Left hindlimb (tissue), 1 donor: ENCODE results near the gene MRPL27.
A peak's percentile ranks its signal among the peaks of the same experiment; 100 is the strongest.
"Not testable (repeated sequence)": the region's sequence is repeated elsewhere in the genome, so short reads cannot be mapped to it uniquely, and the experiment has no call there.

ENCODE experiments used
- DNase-seq: peaks from one replicate; pipeline ENCODE4 v3.0.0-alpha.2; 2018

Gene MRPL27

DNA sequence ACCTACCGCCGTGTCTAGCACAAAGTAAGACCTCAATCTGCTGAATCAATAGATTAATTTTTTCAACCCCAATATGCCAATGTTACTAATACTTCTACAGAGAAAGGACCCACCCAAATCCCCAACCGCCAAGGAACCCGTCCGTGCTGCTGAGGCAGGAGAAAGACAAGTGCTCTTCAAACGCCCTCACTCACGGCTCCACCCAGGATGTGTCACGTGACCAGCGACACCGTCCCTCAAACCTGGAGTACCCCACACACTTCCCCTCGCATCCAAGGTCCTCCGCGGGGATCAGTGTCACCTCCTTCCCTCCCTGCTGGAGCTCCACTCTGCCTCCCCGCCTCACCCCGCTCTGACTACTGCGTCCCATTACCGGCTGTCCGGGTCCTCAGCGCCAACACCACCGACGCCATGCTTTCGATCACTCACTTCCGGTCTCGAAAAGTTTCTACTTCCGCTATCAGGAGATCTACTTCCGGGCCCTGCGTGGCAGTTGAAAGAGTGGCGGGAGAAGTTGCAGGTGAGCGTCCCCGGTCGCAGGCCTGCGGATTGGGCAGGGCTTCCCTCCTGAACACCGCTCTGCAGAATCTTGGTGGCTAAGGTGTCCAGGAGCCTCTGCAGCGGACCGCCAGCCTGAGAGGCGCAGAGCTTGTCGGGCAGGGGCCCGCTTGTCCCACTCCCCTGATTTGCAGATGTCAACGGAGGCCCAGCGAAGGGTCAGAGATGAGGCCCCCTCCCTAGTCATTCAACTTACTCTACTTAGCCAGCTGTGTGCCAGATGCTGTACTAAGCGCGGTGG lies at the start of gene MRPL27, which contains the start of gene EME1:
Gene MRPL27 (minus strand): TSS at position 427 of the 799 bp plus-strand sequence. CDS start 14 bp downstream, at position 413.
Gene EME1 (plus strand): TSS at position 472 of the 799 bp plus-strand sequence. CDS start 1,980 bp downstream, outside the sequence.
- peak; percentile 91 for DNase-seq

- no peak for DNase-seq
These were observed 49.8 kb upstream of the MRPL27 start for GRCh38 chr17:50422738-50423137.

- no peak for DNase-seq
These were observed 48.5 kb upstream of the MRPL27 start for GRCh38 chr17:50421308-50422051.

DNA sequence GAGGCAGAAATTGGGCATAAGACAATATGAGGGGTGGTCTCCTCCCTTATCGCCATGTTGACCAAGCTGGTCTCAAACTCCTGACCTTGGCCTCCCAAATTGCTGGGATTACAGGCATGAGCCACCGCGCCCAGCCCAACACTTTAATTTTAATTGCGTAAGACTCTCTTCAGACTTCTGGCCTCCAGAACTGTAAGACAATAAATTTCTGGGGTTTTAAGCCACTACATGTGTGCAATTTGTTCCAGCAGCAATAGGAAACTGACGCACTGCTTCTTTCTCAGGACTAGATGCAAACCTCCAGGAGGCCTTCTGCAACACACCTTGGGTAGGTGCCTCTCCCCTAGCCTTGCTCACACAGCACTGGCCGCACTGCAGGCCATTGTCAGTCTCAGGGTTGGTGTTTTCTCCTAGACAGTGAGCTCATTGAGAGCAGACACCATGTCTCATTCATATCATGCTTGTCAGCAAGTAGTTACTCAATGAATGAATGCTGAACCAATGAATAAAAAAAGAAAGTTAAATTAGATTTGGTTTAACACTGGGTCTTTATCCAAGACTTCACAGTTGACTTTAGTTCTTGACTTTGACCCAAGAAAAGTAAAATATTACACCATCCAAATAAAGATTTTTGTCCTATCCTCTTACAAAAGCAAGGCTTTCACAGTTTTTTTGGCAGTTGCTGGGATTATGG lies 47.6 kb upstream of the MRPL27 start:
- no peak for DNase-seq

- not testable (repeated sequence) for DNase-seq
These were observed 46.6 kb upstream of the MRPL27 start for GRCh38 chr17:50419577-50419976.

DNA sequence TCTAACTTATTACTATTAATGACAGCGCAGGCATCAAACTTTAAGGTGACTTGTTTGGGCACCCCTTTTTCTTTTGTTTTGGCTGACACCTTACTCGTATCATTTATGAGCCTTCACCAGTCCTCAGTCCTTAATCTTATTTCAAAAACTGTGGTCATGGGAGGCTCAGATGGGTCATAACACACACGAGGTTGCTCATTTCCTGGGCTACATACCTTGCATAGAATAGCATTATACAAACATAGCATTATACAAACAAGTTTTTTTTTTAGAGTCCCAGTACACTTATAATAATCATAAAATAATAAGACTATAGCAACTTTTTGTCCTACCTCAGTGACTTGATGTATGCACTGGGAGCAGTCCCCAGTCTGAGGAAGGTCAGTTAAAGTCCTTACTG lies 41.8 kb upstream of the MRPL27 start:
- DNase-seq = no peak

- DNase-seq = no peak
These were observed 39.3 kb upstream of the MRPL27 start for GRCh38 chr17:50412188-50412732.

GRCh38 chr17:50407921-50408320 lies 34.9 kb upstream of the MRPL27 start:
- no peak for DNase-seq

DNA sequence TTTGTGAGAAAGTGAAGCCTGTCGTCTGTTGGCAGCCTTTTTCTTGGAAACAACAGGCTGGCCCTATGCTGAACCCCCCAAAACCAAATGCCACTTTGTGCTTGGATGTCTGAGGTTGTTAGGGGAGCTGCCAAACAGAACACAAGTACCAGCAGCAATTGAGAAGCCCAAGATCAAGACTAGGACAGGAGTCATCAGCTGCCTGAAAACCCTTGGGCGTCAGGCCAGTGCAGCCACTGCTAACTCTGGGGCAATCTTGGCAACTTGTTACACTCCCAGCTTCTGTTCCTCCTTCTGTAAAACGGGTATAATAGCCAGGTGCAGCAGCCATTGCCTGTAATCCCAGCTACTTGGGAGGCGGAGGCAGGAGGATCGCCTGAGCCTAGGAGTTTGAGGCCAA lies 33.6 kb upstream of the MRPL27 start:
- DNase-seq = no peak

DNA sequence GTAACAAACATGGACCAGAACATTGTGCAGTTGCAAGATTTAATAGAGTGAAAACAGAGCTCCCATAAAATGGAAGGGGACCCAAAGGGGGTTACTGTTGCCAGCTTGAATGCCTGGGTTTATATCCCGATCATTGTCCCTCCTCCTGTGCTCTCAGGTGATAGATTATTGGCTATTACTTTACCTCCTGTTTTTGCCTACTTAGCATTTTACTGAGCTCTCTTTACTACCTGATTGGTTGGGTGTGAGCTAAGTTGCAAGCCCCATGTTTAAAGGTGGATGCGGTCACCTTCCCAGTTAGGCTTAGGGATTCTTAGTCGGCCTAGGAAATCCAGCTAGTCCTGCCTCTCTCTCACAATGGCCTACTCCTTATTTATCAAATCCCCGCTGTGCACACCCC lies 32.4 kb upstream of the MRPL27 start:
- DNase-seq = not testable (repeated sequence)

GRCh38 chr17:50399591-50399990 lies 26.6 kb upstream of the MRPL27 start:
- DNase-seq = not testable (repeated sequence)

- DNase-seq = not testable (repeated sequence)
These were observed 25.7 kb upstream of the MRPL27 start for GRCh38 chr17:50398672-50399071.

GRCh38 chr17:50397919-50398285 lies 24.9 kb upstream of the MRPL27 start:
- DNase-seq = no peak

GRCh38 chr17:50397111-50397918 lies 24.3 kb upstream of the MRPL27 start, which contains the start of gene LRRC59:
Gene LRRC59 (minus strand): TSS chr17:50397523. CDS start chr17:50397317, 206 bp downstream.
- peak; percentile 92 for DNase-seq

DNA sequence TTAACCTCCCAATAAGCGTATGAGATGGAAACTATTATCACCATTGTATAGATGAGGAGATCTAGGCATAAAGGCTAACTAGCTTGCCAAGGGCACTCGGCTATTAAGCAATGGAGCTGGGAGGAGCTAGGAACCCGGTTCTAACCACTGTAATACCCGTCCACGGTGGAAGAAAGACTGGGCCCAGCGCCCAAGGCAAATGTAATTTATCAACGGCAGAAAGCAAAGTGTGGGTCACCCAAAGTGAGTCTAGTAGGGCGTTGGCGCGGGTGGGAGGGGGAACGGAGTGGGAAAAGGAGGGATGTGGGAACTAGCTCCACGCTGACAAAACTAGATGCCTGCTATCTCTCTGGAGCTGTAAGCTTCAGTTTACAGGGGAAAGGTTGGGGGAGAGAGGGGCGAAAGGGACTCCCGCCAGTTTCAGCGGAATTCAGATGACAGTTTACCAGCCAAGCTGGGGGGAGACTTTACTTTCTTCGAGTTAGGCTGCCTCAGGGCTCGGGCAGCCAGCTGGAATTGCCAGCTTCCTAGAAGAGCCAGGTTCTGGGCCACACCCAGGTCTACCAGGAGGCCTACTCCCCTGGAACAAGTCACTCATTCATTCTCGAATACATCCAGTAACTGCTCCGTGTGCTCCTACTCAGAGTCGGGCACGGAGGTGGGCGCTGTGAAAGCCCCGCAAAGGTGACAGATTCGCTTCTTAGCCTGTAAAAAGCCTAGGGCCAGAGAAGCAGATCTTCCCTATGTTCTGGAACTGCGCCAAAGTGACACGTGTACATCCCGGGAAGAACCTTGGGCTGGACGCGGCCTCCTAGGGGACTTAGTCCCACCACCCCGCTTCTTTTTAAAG lies 23.5 kb upstream of the MRPL27 start:
- peak; percentile 55 for DNase-seq

GRCh38 chr17:50394711-50395110 lies 21.7 kb upstream of the MRPL27 start:
- no peak for DNase-seq

- DNase-seq = no peak
These were observed 20.7 kb upstream of the MRPL27 start for GRCh38 chr17:50393700-50394099.

DNA sequence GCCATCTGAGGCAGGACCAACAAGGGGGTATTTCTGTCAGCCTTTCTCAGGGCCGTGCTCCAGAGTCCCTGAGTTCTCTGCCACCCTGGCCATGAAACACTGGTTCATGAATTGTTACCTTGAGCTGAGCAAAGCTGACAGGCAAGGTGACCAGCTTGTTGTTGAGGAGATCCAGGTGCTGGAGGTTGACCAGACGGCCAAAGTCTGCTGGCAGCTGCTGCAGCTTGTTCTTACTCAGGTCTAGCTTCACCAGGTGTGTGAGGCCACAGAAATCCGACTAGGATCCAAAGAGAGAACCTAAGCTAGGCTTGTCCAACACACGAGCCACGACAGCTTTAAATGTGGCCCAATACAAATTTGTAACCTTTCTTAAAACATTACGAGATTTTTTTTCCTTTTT lies 19.6 kb upstream of the MRPL27 start:
- no peak for DNase-seq

GRCh38 chr17:50389534-50389933 lies 16.6 kb upstream of the MRPL27 start:
- DNase-seq = no peak

DNA sequence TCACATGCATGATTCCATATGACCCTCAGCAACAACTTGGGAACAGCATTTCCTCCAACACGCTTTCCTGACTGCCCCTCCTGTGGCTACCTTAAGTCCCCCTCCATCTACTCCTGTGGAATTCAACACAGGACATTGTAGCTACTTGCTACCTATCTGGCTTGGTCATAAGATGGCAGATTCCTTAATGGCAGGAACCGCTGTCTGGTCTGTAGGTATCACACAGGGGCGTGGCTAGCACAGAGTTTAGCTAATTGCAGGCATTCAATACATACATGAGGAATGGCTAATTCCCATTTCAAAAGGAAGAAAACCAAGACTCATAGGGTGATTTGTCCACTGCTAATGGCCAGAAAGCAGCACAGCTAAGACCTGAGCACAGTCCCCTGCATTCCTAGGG lies 15.7 kb upstream of the MRPL27 start:
- DNase-seq = no peak

DNA sequence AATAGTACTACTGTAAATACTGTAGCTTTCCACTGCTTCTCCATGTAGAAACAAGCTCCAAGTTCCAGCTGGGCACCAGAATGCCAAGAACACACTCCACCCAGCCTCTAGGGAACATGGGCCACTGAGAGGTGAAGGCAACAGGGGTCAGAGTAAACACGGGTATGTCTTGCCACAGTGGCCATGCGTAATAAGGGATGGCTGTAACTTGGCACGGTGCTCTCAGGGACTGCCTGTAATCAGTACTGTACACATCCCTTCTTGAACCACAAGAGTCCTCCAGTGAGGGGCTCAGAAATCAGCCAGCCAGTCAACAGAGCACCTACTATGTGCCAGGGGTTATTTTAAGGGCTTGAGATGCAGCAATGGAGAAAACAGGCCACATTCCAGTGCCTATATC lies 13.5 kb upstream of the MRPL27 start:
- peak; percentile 63 for DNase-seq
